NCI-H510A treated with DMSO at 0.1 percent for 48 hours (cell line): Measurements from ENCODE around the gene POU2AF2.
"Not testable (repeated sequence)": the region's sequence is repeated elsewhere in the genome, so short reads cannot be mapped to it uniquely, and the experiment has no call there.

ENCODE experiments used
- DNase-seq: peaks from one replicate; lab custom pipeline; 2025; lab: John Stamatoyannopoulos, UW

POU2AF2 gene

GRCh38 chr11:111245425-111245824, at the start of gene POU2AF2:
POU2AF2 (plus strand) TSS chr11:111245725; CDS start chr11:111245854, 129 bp downstream.
- no peak for DNase-seq

GRCh38 chr11:111200010-111200534, 45.5 kb upstream of the POU2AF2 start:
- DNase-seq, result no peak

GRCh38 chr11:111204211-111204610, 41.3 kb upstream of the POU2AF2 start:
- DNase-seq, result no peak

GRCh38 chr11:111205632-111206385, 39.7 kb upstream of the POU2AF2 start:
- DNase-seq, result no peak

- DNase-seq, result no peak
Observed at GRCh38 chr11:111206472-111206871, 39.1 kb upstream of the POU2AF2 start.

GRCh38 chr11:111207213-111207612, 38.3 kb upstream of the POU2AF2 start:
- DNase-seq, result no peak

GRCh38 chr11:111209543-111210355, 35.8 kb upstream of the POU2AF2 start:
- no peak for DNase-seq

GRCh38 chr11:111213256-111213655, 32.3 kb upstream of the POU2AF2 start:
- no peak for DNase-seq

- no peak for DNase-seq
Observed at GRCh38 chr11:111220721-111221120, 24.8 kb upstream of the POU2AF2 start.

- no peak for DNase-seq
Observed at GRCh38 chr11:111221208-111221607, 24.3 kb upstream of the POU2AF2 start.

GRCh38 chr11:111221936-111222335, 23.6 kb upstream of the POU2AF2 start:
- not testable (repeated sequence) for DNase-seq

- DNase-seq, result not testable (repeated sequence)
Observed at GRCh38 chr11:111222821-111223455, 22.6 kb upstream of the POU2AF2 start.

- no peak for DNase-seq
Observed at GRCh38 chr11:111225881-111226280, 19.6 kb upstream of the POU2AF2 start.

- no peak for DNase-seq
Observed at GRCh38 chr11:111229604-111230003, 15.9 kb upstream of the POU2AF2 start.

- no peak for DNase-seq
Observed at GRCh38 chr11:111230122-111230465, 15.4 kb upstream of the POU2AF2 start.

GRCh38 chr11:111231836-111232235, 13.7 kb upstream of the POU2AF2 start:
- DNase-seq, result no peak

- DNase-seq, result no peak
Observed at GRCh38 chr11:111236383-111236782, 9.1 kb upstream of the POU2AF2 start.

GRCh38 chr11:111237926-111238325, 7.6 kb upstream of the POU2AF2 start:
- DNase-seq, result no peak

- no peak for DNase-seq
Observed at GRCh38 chr11:111246956-111247355, 1.4 kb downstream of the POU2AF2 start.

- no peak for DNase-seq
Observed at GRCh38 chr11:111250936-111251335, 5.4 kb downstream of the POU2AF2 start.

GRCh38 chr11:111253131-111253530, 7.6 kb downstream of the POU2AF2 start:
- DNase-seq, result no peak

GRCh38 chr11:111253630-111254029, 8.1 kb downstream of the POU2AF2 start:
- no peak for DNase-seq

- DNase-seq, result no peak
Observed at GRCh38 chr11:111258046-111258445, 12.5 kb downstream of the POU2AF2 start.
